Endothelial cell (in vitro differentiated cells): ENCODE results near the gene PPP1R9A. TPM values are rescaled to one million over a fixed set of nuclear protein-coding genes. Genes with fewer than 3 reads are reported as not detected.

Experiments used
- DNase-seq: peaks from one replicate; pipeline ENCODE4 v3.0.0; 2021; ENCODE audit warnings: low spot score
- H3K27ac Mint-ChIP-seq: one replicate; pipeline ENCODE4 v1.8.0; 2021; ENCODE audit warnings: mixed read lengths, inconsistent platforms; ENCODE audit not compliant: unreplicated experiment
- H3K27me3 Mint-ChIP-seq: one replicate; pipeline ENCODE4 v1.8.0; 2021; ENCODE audit warnings: mild to moderate bottlenecking, moderate library complexity, mixed read lengths, inconsistent platforms; ENCODE audit not compliant: unreplicated experiment
- H3K36me3 Mint-ChIP-seq: one replicate; pipeline ENCODE4 v1.8.0; 2021; ENCODE audit warnings: mild to moderate bottlenecking, low read depth, mixed read lengths, inconsistent platforms; ENCODE audit not compliant: unreplicated experiment
- H3K4me1 Mint-ChIP-seq: one replicate; pipeline ENCODE4 v1.8.0; 2021; ENCODE audit warnings: mild to moderate bottlenecking, mixed read lengths, inconsistent platforms; ENCODE audit not compliant: unreplicated experiment
- H3K4me3 Mint-ChIP-seq: one replicate; pipeline ENCODE4 v1.8.0; 2021; ENCODE audit warnings: mild to moderate bottlenecking, mixed read lengths, inconsistent platforms; ENCODE audit not compliant: unreplicated experiment
- H3K9me3 Mint-ChIP-seq: one replicate; pipeline ENCODE4 v1.8.0; 2021; ENCODE audit warnings: mixed read lengths, inconsistent platforms; ENCODE audit not compliant: unreplicated experiment
- CTCF ChIP-seq: fragments of 200-600 bp; sonication (generic); IDR thresholded peaks from one replicate; pipeline ENCODE4 v1.5.0; 2021; ENCODE audit warnings: antibody characterized with exemption; ENCODE audit not compliant: unreplicated experiment
- total RNA-seq: library from RNA; stranded (reverse); fragmentation: NEBNext Ultra II Directional; extraction: Animal tissue kit (Norgen Biotek cat#: 25700); gene quantifications from one replicate; pipeline ENCODE4 v1.2.1, GENCODE V29; 2021; ENCODE audit not compliant: unreplicated experiment

PPP1R9A gene
- total RNA-seq, 1 donor from 2014 or later: 22.2 TPM

- Mint-ChIP-seq H3K27ac (no peak overlapping the region), H3K4me3 (no peak overlapping the region), H3K27me3 (no peaks in the 10 kb centered on the region), H3K36me3 (no peaks in the 10 kb centered on the region), H3K9me3 (no peaks in the 10 kb centered on the region), H3K4me1 (no peaks in the 10 kb centered on the region)
- DNase-seq: no peak
- no peak for TF ChIP-seq CTCF
These were observed 284.4 kb downstream of the PPP1R9A start for GRCh38 chr7:95191795-95192194.

GRCh38 chr7:95198863-95199262, 291.5 kb downstream of the PPP1R9A start:
- no peak overlapping the region for H3K27ac Mint-ChIP-seq
- no peaks in the 10 kb centered on the region for H3K4me1 Mint-ChIP-seq
- H3K36me3 Mint-ChIP-seq: no peaks in the 10 kb centered on the region
- H3K4me3 Mint-ChIP-seq: no peak overlapping the region
- TF ChIP-seq CTCF: no peak
- H3K27me3 Mint-ChIP-seq: no peaks in the 10 kb centered on the region
- H3K9me3 Mint-ChIP-seq: no peaks in the 10 kb centered on the region
- no peak for DNase-seq

GRCh38 chr7:95199779-95200558, 292.6 kb downstream of the PPP1R9A start:
- TF ChIP-seq CTCF: peak; percentile 64
- H3K9me3 Mint-ChIP-seq: no peaks in the 10 kb centered on the region
- peak; percentile 46 for DNase-seq
- H3K4me1 Mint-ChIP-seq: no peaks in the 10 kb centered on the region
- H3K27me3 Mint-ChIP-seq: no peaks in the 10 kb centered on the region
- H3K36me3 Mint-ChIP-seq: no peaks in the 10 kb centered on the region
- H3K27ac Mint-ChIP-seq: no peak overlapping the region
- H3K4me3 Mint-ChIP-seq: no peak overlapping the region

- H3K4me3 Mint-ChIP-seq: no peak overlapping the region
- no peak for TF ChIP-seq CTCF
- no peak for DNase-seq
- no peak overlapping the region for H3K27ac Mint-ChIP-seq
- H3K36me3 Mint-ChIP-seq: no peaks in the 10 kb centered on the region
- H3K9me3 Mint-ChIP-seq: no peaks in the 10 kb centered on the region
- H3K27me3 Mint-ChIP-seq: peaks cover 2% of the 10 kb centered on the region
- H3K4me1 Mint-ChIP-seq: no peaks in the 10 kb centered on the region
These were observed 293.3 kb downstream of the PPP1R9A start for GRCh38 chr7:95200741-95201140.

GRCh38 chr7:95201727-95202126, 294.3 kb downstream of the PPP1R9A start:
- DNase-seq: no peak
- H3K9me3 Mint-ChIP-seq: no peaks in the 10 kb centered on the region
- no peaks in the 10 kb centered on the region for H3K36me3 Mint-ChIP-seq
- H3K27me3 Mint-ChIP-seq: peaks cover 2% of the 10 kb centered on the region
- no peak for TF ChIP-seq CTCF
- no peak overlapping the region for H3K4me3 Mint-ChIP-seq
- H3K27ac Mint-ChIP-seq: no peak overlapping the region
- H3K4me1 Mint-ChIP-seq: no peaks in the 10 kb centered on the region
